Natural killer cell (primary cell): ENCODE data around the gene ID3. TPM values are rescaled to one million over a fixed set of nuclear protein-coding genes. Genes with fewer than 3 reads are reported as not detected.

Experiments
- ATAC-seq, 3 donors: fragments of 150-1000 bp in 2 of 3; fragments of 200-7000 bp in 1 of 3; cut with Tn5 transposase; 1 replicate in 1 of 3; 2 replicates in 2 of 3; pipeline ENCODE4 v1.10.0; 2021; ENCODE audit warnings: mild to moderate bottlenecking in 2 of 3, moderate library complexity in 2 of 3
- DNase-seq, 2 donors: peaks; one replicate each; pipeline versions ENCODE4 v3.0.0 to v3.0.0-alpha.2; 2013 to 2021; ENCODE audit warnings: mixed read lengths in 1 of 2
- H3K27ac ChIP-seq: one replicate; pipeline ENCODE4 v1.5.1; 2013; ENCODE audit warnings: mild to moderate bottlenecking, low read length
- H3K27me3 ChIP-seq: one replicate; pipeline ENCODE4 v1.6.1; 2013; ENCODE audit warnings: low read length; ENCODE audit not compliant: control insufficient read depth, insufficient read depth
- H3K36me3 ChIP-seq: one replicate; pipeline ENCODE4 v1.6.1; 2013; ENCODE audit warnings: low read length; ENCODE audit not compliant: control insufficient read depth, insufficient read depth
- H3K4me1 ChIP-seq: one replicate; pipeline ENCODE4 v1.6.1; 2013; ENCODE audit warnings: low read length; ENCODE audit not compliant: control insufficient read depth, insufficient read depth
- H3K4me3 ChIP-seq: one replicate; pipeline ENCODE4 v1.5.1; 2013; ENCODE audit warnings: low read length
- H3K9me3 ChIP-seq: one replicate; pipeline ENCODE4 v1.6.1; 2013; ENCODE audit warnings: low read length; ENCODE audit not compliant: control insufficient read depth, insufficient read depth
- H3K27ac Mint-ChIP-seq, 2 donors: one replicate each; pipeline ENCODE4 v1.8.0; 2022; ENCODE audit warnings: mild to moderate bottlenecking in 2 of 2, mixed read lengths in 2 of 2, moderate library complexity in 1 of 2
- H3K27me3 Mint-ChIP-seq, 2 donors: one replicate each; pipeline ENCODE4 v1.8.0; 2022; ENCODE audit warnings: low read depth in 2 of 2, mixed read lengths in 2 of 2
- H3K36me3 Mint-ChIP-seq: one replicate; pipeline ENCODE4 v1.8.0; 2022; ENCODE audit warnings: mixed read lengths
- H3K4me1 Mint-ChIP-seq, 2 donors: one replicate each; pipeline ENCODE4 v1.8.0; 2022; ENCODE audit warnings: mixed read lengths in 2 of 2
- H3K4me3 Mint-ChIP-seq: one replicate; pipeline ENCODE4 v1.8.0; 2022; ENCODE audit warnings: mild to moderate bottlenecking, moderate library complexity, mixed read lengths
- H3K9me3 Mint-ChIP-seq, 2 donors: one replicate each; pipeline ENCODE4 v1.8.0; 2022; ENCODE audit warnings: mixed read lengths in 2 of 2
- CTCF ChIP-seq: fragments of 200-600 bp; IDR thresholded peaks from one replicate; pipeline ENCODE4 v1.8.0; 2022; ENCODE audit warnings: antibody characterized with exemption
- WGBS: methylation state at CpG from one replicate; pipeline ENCODE4 v1.1.7; 2013; ENCODE audit warnings: missing lambda C conversion rate; ENCODE audit not compliant: insufficient coverage; 5-methylcytosine and 5-hydroxymethylcytosine counted together
- intact Hi-C: fragments of 100-400 bp; cut with micrococcal nuclease; formaldehyde crosslinking; loops from one replicate; pipeline ENCODE4 v1.14.2; 2022
- total RNA-seq, 4 donors: library from RNA; stranded (reverse); fragments of 120-200 nt in 1 of 4; gene quantifications; one replicate each; pipeline versions ENCODE4 v1.2.3 to v1.2.4, GENCODE V29; 2013 to 2022

Gene ID3
- total RNA-seq, 3 donors from 2014 or later (not counting 1 experiment from before 2014, with no cell fraction given) = 0.29 to 6.5 (median 2.4) TPM

DNA sequence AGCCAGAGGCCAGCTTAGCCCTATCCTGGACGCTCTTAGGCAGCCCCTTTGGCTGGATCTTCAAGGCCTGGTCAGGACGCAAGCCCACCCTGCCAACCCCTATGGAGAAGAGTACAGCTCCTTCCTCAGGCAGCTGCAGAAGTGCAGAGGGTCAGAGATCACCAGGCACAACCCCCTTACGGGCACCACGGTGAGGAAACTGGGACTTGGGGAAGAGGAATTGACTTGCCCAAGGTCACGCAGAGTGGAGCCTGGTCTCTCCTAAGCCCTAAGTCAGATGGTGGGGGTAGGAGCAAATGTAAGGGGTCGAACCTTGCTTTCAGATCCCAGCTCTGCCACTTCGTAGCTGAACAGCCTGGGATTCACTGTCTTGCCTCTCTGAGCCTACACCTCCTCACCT is 31.9 kb downstream of the ID3 start:
- Mint-ChIP-seq H3K9me3 (no peaks in the 10 kb centered on the region), H3K4me1 (peaks cover 46 to 70% of the 10 kb centered on the region in 2 donors), H3K27ac (peak overlapping the region in 1 of 2 donors; percentile 81), H3K27me3 (no peaks in the 10 kb centered on the region), H3K36me3 (no peaks in the 10 kb centered on the region), H3K4me3 (peak overlapping the region; percentile 68)
- peaks cover 95% of the 10 kb centered on the region for H3K4me1 ChIP-seq
- no peak for DNase-seq
- intact Hi-C loops = no loop called here
- TF ChIP-seq CTCF = no peak
- no peak overlapping the region for H3K4me3 ChIP-seq
- ATAC-seq = no peak
- H3K9me3 ChIP-seq = no peaks in the 10 kb centered on the region
- H3K27ac ChIP-seq = peak overlapping the region; percentile 33
- no peaks in the 10 kb centered on the region for H3K27me3 ChIP-seq
- WGBS = 82% methylated on average over 7 of the region's 7 CpGs
- H3K36me3 ChIP-seq = no peaks in the 10 kb centered on the region

DNA sequence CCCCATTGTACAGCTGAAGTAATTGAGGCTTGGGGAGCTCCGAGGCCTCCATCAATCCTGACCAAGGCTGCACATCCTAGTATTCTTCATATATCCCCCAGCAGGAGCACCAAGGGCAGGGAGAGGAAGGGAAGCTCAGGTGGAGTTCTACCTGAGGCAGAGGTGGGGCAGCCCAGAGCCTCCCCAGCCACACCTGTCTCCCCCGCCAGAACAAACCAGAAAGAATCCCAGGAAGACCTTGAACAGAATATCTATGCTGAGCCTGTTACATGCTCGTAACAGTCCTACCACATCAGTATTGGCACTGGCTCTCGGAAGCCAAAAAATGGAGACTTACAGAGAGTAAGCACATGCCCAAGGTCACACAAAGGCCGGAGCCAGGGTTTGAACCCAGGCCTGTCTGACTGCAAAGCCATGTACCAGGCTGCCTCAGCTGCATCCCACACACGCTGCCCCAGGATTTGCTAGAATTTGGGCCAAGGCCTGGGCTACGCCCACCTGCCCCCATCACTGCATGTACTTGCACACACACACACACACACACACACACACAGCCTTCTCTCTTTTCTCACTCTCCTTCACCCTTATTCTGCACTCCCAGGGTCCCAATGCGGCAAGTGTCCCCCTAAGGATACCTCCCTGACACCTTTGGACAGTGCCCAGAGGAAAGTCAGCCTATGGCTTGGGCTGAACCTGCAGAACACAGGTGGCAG is 32.8 kb downstream of the ID3 start:
- Histone ChIP-seq H3K4me1 (peaks cover 88% of the 10 kb centered on the region), H3K4me3 (no peak overlapping the region), H3K9me3 (no peaks in the 10 kb centered on the region), H3K27me3 (no peaks in the 10 kb centered on the region), H3K27ac (no peak overlapping the region), H3K36me3 (no peaks in the 10 kb centered on the region)
- H3K4me1 Mint-ChIP-seq = peaks cover 44 to 71% of the 10 kb centered on the region in 2 donors
- no peaks in the 10 kb centered on the region for H3K27me3 Mint-ChIP-seq
- no peak for ATAC-seq
- intact Hi-C loops = no loop called here
- no peaks in the 10 kb centered on the region for H3K36me3 Mint-ChIP-seq
- H3K4me3 Mint-ChIP-seq = peak overlapping the region; percentile 72
- no peaks in the 10 kb centered on the region for H3K9me3 Mint-ChIP-seq
- WGBS = 98% methylated on average over 7 of the region's 8 CpGs
- DNase-seq = no peak
- peak overlapping the region; percentile 81 to 89 for H3K27ac Mint-ChIP-seq
- TF ChIP-seq CTCF = no peak

DNA sequence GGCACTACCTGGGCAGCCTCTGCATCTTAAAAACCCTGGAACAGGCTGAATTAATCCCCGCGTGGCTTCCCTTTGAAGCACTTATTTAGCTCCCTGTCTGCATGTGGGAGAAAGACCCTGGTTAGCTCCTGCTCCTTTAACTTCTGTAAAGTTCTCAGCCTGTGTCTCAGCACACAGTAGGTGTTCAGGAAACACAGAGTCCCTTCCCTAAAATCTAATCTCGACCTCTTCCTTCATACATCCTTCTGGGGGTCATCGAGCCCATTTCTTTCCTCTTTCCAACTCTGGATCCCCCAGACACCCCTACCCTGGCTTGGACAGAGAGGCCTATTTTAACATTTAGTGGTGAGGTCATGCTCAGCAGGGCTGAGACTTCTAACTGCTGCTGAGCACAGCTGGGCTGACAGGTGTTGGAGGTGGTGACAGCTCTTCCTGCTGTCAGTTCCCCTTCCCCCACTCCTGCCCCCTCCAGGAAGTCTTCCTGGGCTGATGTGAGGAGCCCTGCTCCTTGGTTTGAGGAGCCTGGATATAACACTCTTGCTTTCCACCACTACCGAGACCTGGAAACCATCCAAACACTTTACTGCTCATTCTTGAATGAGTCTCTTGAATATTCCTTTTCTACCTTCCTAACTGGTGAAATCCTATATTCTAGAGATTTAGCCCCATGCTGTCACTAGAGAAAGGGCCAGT is 33.6 kb downstream of the ID3 start:
- Histone ChIP-seq H3K4me1 (peaks cover 82% of the 10 kb centered on the region), H3K36me3 (no peaks in the 10 kb centered on the region), H3K27ac (peak overlapping the region; percentile 56), H3K27me3 (no peaks in the 10 kb centered on the region), H3K4me3 (no peak overlapping the region), H3K9me3 (no peaks in the 10 kb centered on the region)
- intact Hi-C loops = no loop called here
- Mint-ChIP-seq H3K4me1 (peaks cover 37 to 64% of the 10 kb centered on the region in 2 donors), H3K4me3 (peak overlapping the region; percentile 72), H3K27me3 (no peaks in the 10 kb centered on the region), H3K36me3 (no peaks in the 10 kb centered on the region), H3K9me3 (no peaks in the 10 kb centered on the region), H3K27ac (peak overlapping the region; percentile 81 to 89)
- ATAC-seq (peak in 1 of 3 donors; percentile 24), DNase-seq (peak in 1 of 2 donors; percentile 47)
- TF ChIP-seq CTCF = no peak
- 37% methylated on average over 5 of the region's 5 CpGs for WGBS
